K562 (cell line): ENCODE measurements around the gene BCL2A1.

Experiments
- CREM ChIP-seq: IDR thresholded peaks from 2 replicates; pipeline ENCODE4 v1.6.1; 2014; ENCODE audit warnings: antibody characterized with exemption, low read depth
- LEF1 ChIP-seq: fragments of 450-650 bp; IDR thresholded peaks from 2 replicates; pipeline ENCODE4 v1.6.1; 2016; ENCODE audit warnings: mild to moderate bottlenecking
- TFAP4 ChIP-seq: sonication (generic); formaldehyde crosslinking; IDR thresholded peaks from 2 replicates; pipeline ENCODE4 v1.8.0; 2022; ENCODE audit warnings: missing genetic modification reagents, mild to moderate bottlenecking, moderate library complexity, borderline replicate concordance
- ZBED1 ChIP-seq: IDR thresholded peaks from 2 replicates; pipeline ENCODE4 v1.6.1; 2014
- ZNF77 ChIP-seq: fragments of 250-450 bp; sonication (Bioruptor Pico); IDR thresholded peaks from 2 replicates; pipeline ENCODE4 v1.5.0; 2020
- TF ChIP-seq, protein P1 (sequence below), 3 experiments: IDR thresholded peaks in 2 of 3; conservative IDR thresholded peaks in 1 of 3; 2 replicates each; pipeline ENCODE4 v1.5.1; 2011 to 2012; ENCODE audit warnings: low read length in 3 of 3, mild to moderate bottlenecking in 3 of 3, control low read depth in 2 of 3, improper control_type of control experiment in 1 of 3, inconsistent platforms in 1 of 3, low read depth in 1 of 3, mixed read lengths in 1 of 3, moderate library complexity in 1 of 3; ENCODE audit not compliant: insufficient read depth in 2 of 3
- TF ChIP-seq, protein P2 (sequence below): fragments of 450-650 bp; IDR thresholded peaks from 2 replicates; pipeline ENCODE4 v1.6.1; 2016; ENCODE audit warnings: mild to moderate bottlenecking, moderate library complexity

- TF ChIP-seq, protein P1, sequence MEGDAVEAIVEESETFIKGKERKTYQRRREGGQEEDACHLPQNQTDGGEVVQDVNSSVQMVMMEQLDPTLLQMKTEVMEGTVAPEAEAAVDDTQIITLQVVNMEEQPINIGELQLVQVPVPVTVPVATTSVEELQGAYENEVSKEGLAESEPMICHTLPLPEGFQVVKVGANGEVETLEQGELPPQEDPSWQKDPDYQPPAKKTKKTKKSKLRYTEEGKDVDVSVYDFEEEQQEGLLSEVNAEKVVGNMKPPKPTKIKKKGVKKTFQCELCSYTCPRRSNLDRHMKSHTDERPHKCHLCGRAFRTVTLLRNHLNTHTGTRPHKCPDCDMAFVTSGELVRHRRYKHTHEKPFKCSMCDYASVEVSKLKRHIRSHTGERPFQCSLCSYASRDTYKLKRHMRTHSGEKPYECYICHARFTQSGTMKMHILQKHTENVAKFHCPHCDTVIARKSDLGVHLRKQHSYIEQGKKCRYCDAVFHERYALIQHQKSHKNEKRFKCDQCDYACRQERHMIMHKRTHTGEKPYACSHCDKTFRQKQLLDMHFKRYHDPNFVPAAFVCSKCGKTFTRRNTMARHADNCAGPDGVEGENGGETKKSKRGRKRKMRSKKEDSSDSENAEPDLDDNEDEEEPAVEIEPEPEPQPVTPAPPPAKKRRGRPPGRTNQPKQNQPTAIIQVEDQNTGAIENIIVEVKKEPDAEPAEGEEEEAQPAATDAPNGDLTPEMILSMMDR (IDR thresholded peaks at IDR 0.05 in 2 of 3, conservative IDR thresholded peaks at IDR 0.05 in 1 of 3; ENCODE audit: insufficient read depth in 2 of 3, low read depth in 1 of 3, low read length in 3 of 3): no peak
- TF ChIP-seq LEF1 (no peak), ZBED1 (no peak), ZNF77 (no peak), CREM (no peak), TFAP4 (no peak)
- TF ChIP-seq, protein P2, sequence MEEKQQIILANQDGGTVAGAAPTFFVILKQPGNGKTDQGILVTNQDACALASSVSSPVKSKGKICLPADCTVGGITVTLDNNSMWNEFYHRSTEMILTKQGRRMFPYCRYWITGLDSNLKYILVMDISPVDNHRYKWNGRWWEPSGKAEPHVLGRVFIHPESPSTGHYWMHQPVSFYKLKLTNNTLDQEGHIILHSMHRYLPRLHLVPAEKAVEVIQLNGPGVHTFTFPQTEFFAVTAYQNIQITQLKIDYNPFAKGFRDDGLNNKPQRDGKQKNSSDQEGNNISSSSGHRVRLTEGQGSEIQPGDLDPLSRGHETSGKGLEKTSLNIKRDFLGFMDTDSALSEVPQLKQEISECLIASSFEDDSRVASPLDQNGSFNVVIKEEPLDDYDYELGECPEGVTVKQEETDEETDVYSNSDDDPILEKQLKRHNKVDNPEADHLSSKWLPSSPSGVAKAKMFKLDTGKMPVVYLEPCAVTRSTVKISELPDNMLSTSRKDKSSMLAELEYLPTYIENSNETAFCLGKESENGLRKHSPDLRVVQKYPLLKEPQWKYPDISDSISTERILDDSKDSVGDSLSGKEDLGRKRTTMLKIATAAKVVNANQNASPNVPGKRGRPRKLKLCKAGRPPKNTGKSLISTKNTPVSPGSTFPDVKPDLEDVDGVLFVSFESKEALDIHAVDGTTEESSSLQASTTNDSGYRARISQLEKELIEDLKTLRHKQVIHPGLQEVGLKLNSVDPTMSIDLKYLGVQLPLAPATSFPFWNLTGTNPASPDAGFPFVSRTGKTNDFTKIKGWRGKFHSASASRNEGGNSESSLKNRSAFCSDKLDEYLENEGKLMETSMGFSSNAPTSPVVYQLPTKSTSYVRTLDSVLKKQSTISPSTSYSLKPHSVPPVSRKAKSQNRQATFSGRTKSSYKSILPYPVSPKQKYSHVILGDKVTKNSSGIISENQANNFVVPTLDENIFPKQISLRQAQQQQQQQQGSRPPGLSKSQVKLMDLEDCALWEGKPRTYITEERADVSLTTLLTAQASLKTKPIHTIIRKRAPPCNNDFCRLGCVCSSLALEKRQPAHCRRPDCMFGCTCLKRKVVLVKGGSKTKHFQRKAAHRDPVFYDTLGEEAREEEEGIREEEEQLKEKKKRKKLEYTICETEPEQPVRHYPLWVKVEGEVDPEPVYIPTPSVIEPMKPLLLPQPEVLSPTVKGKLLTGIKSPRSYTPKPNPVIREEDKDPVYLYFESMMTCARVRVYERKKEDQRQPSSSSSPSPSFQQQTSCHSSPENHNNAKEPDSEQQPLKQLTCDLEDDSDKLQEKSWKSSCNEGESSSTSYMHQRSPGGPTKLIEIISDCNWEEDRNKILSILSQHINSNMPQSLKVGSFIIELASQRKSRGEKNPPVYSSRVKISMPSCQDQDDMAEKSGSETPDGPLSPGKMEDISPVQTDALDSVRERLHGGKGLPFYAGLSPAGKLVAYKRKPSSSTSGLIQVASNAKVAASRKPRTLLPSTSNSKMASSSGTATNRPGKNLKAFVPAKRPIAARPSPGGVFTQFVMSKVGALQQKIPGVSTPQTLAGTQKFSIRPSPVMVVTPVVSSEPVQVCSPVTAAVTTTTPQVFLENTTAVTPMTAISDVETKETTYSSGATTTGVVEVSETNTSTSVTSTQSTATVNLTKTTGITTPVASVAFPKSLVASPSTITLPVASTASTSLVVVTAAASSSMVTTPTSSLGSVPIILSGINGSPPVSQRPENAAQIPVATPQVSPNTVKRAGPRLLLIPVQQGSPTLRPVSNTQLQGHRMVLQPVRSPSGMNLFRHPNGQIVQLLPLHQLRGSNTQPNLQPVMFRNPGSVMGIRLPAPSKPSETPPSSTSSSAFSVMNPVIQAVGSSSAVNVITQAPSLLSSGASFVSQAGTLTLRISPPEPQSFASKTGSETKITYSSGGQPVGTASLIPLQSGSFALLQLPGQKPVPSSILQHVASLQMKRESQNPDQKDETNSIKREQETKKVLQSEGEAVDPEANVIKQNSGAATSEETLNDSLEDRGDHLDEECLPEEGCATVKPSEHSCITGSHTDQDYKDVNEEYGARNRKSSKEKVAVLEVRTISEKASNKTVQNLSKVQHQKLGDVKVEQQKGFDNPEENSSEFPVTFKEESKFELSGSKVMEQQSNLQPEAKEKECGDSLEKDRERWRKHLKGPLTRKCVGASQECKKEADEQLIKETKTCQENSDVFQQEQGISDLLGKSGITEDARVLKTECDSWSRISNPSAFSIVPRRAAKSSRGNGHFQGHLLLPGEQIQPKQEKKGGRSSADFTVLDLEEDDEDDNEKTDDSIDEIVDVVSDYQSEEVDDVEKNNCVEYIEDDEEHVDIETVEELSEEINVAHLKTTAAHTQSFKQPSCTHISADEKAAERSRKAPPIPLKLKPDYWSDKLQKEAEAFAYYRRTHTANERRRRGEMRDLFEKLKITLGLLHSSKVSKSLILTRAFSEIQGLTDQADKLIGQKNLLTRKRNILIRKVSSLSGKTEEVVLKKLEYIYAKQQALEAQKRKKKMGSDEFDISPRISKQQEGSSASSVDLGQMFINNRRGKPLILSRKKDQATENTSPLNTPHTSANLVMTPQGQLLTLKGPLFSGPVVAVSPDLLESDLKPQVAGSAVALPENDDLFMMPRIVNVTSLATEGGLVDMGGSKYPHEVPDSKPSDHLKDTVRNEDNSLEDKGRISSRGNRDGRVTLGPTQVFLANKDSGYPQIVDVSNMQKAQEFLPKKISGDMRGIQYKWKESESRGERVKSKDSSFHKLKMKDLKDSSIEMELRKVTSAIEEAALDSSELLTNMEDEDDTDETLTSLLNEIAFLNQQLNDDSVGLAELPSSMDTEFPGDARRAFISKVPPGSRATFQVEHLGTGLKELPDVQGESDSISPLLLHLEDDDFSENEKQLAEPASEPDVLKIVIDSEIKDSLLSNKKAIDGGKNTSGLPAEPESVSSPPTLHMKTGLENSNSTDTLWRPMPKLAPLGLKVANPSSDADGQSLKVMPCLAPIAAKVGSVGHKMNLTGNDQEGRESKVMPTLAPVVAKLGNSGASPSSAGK: no peak
Observed at GRCh38 chr15:79989183-79989582, 18.2 kb upstream of the BCL2A1 start.
